ENCODE data around the gene CNTRL.

- TF ChIP-seq CTCF (conservative IDR thresholded peaks at IDR 0.05) (no peak), EZH2 (IDR thresholded peaks at IDR 0.05; ENCODE audit: low read depth) (no peak)
Observed at GRCh38 chr9:121182989-121183388, 108.2 kb downstream of the CNTRL start.

Data from PC-9 (cell line).